ENCODE data around the gene DNAH2.
A peak's percentile ranks its signal among the peaks of the same experiment; 100 is the strongest.

Gene DNAH2

GRCh38 chr17:7841915-7842379 is 124.4 kb downstream of the DNAH2 start:
- Histone ChIP-seq H3K27ac (peak overlapping the region; percentile 89 to 95), H3K36me3 (peaks cover 13 to 15% (median 14%) of the 10 kb centered on the region in 3 donors), H3K4me3 (peak overlapping the region; percentile 64 to 84), H3K9me3 (no peaks in the 10 kb centered on the region), H3K4me1 (peaks cover 4 to 70% (median 47%) of the 10 kb centered on the region in 4 donors), H3K27me3 (no peaks in the 10 kb centered on the region)
- TF ChIP-seq CTCF (IDR thresholded peaks at IDR 0.05) = no peak
- DNase-seq = peak; percentile 86 to 96
- intact Hi-C loops (cut with DNase I; ENCODE audit: low total_unique reads) = loop anchor here (10.0 kb wide), 1 partner anchor 313 kb away; the partner anchor contains the start of gene PER1

GRCh38 chr17:7842380-7843256 is 125.1 kb downstream of the DNAH2 start:
- peak overlapping the region; percentile 64 to 84 for H3K4me3 ChIP-seq
- peaks cover 4 to 63% (median 41%) of the 10 kb centered on the region in 4 donors for H3K4me1 ChIP-seq
- intact Hi-C loops (cut with DNase I; ENCODE audit: low total_unique reads) = loop anchor here (10.0 kb wide), 1 partner anchor 312 kb away; the partner anchor contains the start of gene PER1
- no peaks in the 10 kb centered on the region for H3K27me3 ChIP-seq
- H3K27ac ChIP-seq = peak overlapping the region; percentile 89 to 95
- DNase-seq = peak; percentile 87 to 90
- TF ChIP-seq CTCF (IDR thresholded peaks at IDR 0.05) = no peak
- no peaks in the 10 kb centered on the region for H3K9me3 ChIP-seq
- peaks cover 19 to 22% (median 21%) of the 10 kb centered on the region in 3 donors for H3K36me3 ChIP-seq

GRCh38 chr17:7843257-7843535 is 125.7 kb downstream of the DNAH2 start:
- TF ChIP-seq CTCF (IDR thresholded peaks at IDR 0.05) = no peak
- Histone ChIP-seq H3K27ac (peak overlapping the region; percentile 89 to 95), H3K4me1 (peaks cover 4 to 58% (median 35%) of the 10 kb centered on the region in 4 donors), H3K36me3 (peaks cover 19 to 28% (median 27%) of the 10 kb centered on the region in 3 donors), H3K9me3 (no peaks in the 10 kb centered on the region), H3K4me3 (peak overlapping the region; percentile 64 to 84), H3K27me3 (no peaks in the 10 kb centered on the region)
- DNase-seq = no peak
- intact Hi-C loops (cut with DNase I; ENCODE audit: low total_unique reads) = loop anchor here (10.0 kb wide), 1 partner anchor 312 kb away; the partner anchor contains the start of gene PER1

GRCh38 chr17:7843536-7844291 is 126.2 kb downstream of the DNAH2 start:
- H3K27ac ChIP-seq = peak overlapping the region; percentile 89 to 95
- peaks cover 24 to 33% (median 32%) of the 10 kb centered on the region in 3 donors for H3K36me3 ChIP-seq
- intact Hi-C loops (cut with DNase I; ENCODE audit: low total_unique reads) = loop anchor here (10.0 kb wide), 1 partner anchor 311 kb away; the partner anchor contains the start of gene PER1
- TF ChIP-seq CTCF (IDR thresholded peaks at IDR 0.05) = no peak
- peaks cover 4 to 52% (median 31%) of the 10 kb centered on the region in 4 donors for H3K4me1 ChIP-seq
- DNase-seq = peak; percentile 82 to 89
- no peaks in the 10 kb centered on the region for H3K9me3 ChIP-seq
- peak overlapping the region; percentile 64 to 84 for H3K4me3 ChIP-seq
- H3K27me3 ChIP-seq = no peaks in the 10 kb centered on the region

Measured in tibial artery (tissue), 4 donors.